GM10248 (cell line): Measurements from ENCODE around the gene DIP2B.

Source experiments
- CTCF ChIA-PET: fragments of 300-600 bp; sonication (Branson Sonifier 250); formaldehyde crosslinking; extraction: SDS; loops from one replicate; lab custom pipeline; 2021; ENCODE audit warnings: antibody characterized with exemption; lab: Yijun Ruan, JAX
- POLR2A ChIA-PET: fragments of 350-650 bp; sonication (Branson Sonifier 250); formaldehyde crosslinking; extraction: SDS; loops from one replicate; lab custom pipeline; 2020; ENCODE audit warnings: antibody characterized with exemption; lab: Yijun Ruan, JAX
- DNase-seq: peaks from one replicate; pipeline ENCODE4 v3.0.0; 2012; ENCODE audit errors: extremely low spot score
- TF ChIP-seq, protein P1 (sequence below): IDR thresholded peaks from 2 replicates; pipeline ENCODE4 v1.5.1; 2012; ENCODE audit warnings: mild to moderate bottlenecking, low read depth; ENCODE audit errors: extremely low read depth, missing control alignments, control extremely low read depth

The DIP2B gene

DNA sequence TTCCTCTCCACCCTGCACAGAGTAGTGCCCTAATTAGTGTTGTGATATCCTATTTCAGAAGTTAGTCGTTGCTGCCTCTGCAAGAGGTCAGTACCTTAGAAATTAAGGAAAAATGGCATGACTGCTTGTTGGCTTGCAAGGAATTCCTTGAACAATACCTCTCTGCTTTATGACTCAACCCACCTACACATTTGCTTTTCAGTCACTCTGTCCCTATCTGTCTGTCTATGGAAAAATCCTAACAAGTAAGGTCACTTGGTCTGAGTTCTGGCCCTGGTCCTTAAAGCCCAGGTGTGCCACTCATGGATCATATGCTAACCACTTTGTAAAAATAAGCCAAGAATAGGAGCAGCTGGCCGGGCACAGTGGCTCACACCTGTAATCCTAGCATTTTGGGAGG lies 142.7 kb downstream of the DIP2B start:
- DNase-seq: no peak
- CTCF ChIA-PET: interaction anchor here (1.6 to 1.9 kb wide), 2 partner anchors 9 to 14 kb away, joined by 3 to 6 read pairs; no protein-coding TSS in a partner anchor
- POLR2A ChIA-PET: no interaction called here
- TF ChIP-seq, protein P1, sequence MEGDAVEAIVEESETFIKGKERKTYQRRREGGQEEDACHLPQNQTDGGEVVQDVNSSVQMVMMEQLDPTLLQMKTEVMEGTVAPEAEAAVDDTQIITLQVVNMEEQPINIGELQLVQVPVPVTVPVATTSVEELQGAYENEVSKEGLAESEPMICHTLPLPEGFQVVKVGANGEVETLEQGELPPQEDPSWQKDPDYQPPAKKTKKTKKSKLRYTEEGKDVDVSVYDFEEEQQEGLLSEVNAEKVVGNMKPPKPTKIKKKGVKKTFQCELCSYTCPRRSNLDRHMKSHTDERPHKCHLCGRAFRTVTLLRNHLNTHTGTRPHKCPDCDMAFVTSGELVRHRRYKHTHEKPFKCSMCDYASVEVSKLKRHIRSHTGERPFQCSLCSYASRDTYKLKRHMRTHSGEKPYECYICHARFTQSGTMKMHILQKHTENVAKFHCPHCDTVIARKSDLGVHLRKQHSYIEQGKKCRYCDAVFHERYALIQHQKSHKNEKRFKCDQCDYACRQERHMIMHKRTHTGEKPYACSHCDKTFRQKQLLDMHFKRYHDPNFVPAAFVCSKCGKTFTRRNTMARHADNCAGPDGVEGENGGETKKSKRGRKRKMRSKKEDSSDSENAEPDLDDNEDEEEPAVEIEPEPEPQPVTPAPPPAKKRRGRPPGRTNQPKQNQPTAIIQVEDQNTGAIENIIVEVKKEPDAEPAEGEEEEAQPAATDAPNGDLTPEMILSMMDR: no peak

DNA sequence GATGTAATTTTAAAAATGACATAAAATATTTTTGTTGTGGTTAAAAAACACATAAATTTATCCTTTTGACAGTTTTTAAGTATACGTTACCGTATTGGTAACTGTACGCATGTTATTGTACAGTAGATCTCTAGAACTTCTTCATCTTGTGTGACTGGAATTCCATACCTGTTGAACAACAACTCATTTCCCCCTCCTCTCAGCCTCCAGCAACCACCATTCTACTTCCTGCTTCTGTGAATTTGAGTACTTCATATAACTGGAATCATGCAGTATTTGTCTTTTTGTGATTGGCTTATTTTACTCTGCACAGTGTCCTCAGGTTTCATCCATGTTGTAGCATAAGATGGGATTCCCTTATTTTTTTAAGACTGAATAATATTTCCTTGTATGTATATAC lies 145.5 kb downstream of the DIP2B start:
- ChIA-PET POLR2A (no interaction called here), CTCF (no interaction called here)
- DNase-seq: no peak
- TF ChIP-seq, protein P1: no peak

DNA sequence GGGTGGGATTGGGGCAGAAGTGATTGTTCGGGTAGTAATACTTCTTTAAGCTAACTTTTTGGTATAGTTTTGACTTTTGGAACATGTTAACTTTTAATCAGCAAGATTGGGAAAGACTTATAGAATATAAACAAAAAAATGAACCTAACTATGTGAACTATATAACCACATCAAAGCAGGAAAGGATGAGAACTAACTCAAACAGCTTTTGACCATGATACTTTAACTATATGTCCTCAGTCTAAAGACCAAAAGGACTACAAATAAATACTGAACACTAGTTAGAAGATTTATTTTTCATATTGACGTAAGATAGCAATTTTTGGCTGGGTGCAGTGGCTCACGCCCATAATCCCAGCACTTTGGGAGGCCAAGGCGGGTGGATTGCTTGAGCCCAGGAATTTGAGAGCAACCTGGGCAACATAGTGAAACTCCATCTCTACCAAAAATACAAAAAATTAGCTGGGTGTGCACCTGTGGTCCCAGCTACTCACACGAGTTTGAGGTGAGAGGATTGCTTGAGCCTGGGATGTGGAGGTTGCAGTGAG lies 150.7 kb downstream of the DIP2B start:
- ChIA-PET POLR2A (no interaction called here), CTCF (interaction anchor here (0.8 to 1.9 kb wide), 6 partner anchors 9 to 150 kb away, joined by 3 to 7 read pairs (median 4); partner anchors contain the start of gene DIP2B)
- DNase-seq: no peak
- TF ChIP-seq, protein P1: no peak

DNA sequence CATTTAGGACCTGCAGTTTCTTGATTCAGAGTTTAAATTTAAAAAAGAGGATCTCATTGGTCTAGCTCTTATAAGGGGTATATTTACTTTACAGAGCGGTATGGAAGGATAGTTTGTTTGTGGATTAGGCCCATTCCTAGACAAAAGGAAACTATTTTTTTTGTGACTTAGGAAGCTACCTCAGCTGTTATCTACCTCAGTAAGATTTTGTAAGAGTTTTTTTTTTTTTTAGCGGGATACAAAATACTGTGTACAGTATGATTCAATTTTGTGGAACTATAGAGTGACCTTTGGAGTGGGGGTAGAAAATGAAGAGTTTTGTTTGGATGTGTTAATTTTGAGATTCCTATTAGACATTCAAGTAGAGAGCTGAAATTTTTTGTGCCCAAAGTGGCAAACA lies 154.5 kb downstream of the DIP2B start:
- TF ChIP-seq, protein P1: no peak
- POLR2A ChIA-PET: no interaction called here
- CTCF ChIA-PET: interaction anchor here (0.9 to 2.5 kb wide), 5 partner anchors 15 to 155 kb away, joined by 3 to 12 read pairs (median 4); partner anchors contain the start of gene DIP2B
- DNase-seq: no peak

DNA sequence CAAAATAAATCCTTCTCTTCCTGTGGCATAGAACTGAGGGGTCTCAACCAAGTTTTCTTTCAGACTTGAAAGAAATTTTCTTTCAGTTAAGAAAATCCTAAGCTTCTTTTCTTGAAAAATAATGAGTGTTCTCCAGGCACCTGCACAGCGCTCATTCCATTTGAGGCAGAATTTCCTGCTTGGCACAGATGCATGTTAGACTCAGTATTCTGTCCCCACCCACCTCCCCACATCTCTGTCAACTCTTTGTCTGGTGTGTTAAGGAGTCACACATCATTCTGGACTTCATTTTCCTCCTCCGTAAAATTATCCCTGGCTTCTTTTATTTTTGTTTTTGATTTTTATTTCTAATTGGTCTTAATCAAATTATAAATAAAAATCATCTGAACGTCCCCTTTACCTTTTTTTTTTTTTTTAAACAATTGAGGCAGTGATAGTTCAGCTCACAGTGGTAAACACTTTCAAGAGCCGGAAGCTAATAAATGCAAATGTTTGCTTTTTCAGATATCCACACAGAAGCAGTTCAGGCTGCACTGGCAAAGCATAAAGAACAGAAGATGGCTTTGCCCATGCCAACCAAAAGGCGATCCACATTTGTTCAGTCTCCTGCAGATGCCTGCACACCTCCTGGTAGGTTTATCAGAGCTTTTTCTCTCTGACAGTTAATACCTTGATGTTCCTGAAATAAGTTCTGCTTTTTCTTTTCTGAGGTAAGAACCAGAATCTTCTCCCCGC lies 155.1 kb downstream of the DIP2B start:
- TF ChIP-seq, protein P1: no peak
- no peak for DNase-seq
- CTCF ChIA-PET: interaction anchor here (0.9 to 2.5 kb wide), 4 partner anchors 16 to 155 kb away, joined by 3 to 12 read pairs (median 6); partner anchors contain the start of gene DIP2B
- POLR2A ChIA-PET: interaction anchor here (0.7 kb wide), 1 partner anchor 24 kb away, joined by 3 read pairs; no protein-coding TSS in a partner anchor

DNA sequence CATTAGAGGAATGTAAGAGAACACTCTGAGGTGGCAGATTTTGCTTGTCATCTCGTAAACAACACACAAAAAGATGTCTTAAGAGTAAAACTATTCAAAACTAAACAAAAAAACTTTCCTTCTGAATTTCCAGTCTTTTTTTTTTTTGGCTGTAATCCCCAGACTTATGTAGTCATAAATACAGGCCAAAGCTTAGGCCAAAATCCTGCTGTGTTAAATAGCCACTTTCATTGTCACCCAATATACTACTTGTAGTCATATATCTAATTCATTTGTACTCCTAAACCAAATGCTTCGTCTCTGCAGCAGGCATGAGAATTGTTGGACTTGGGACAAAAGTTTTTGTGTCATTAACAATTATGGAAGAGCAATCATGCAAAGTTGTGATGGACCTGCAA lies 155.6 kb downstream of the DIP2B start:
- no peak for DNase-seq
- TF ChIP-seq, protein P1: no peak
- CTCF ChIA-PET: interaction anchor here (1.4 to 2.5 kb wide), 3 partner anchors 17 to 22 kb away, joined by 5 to 12 read pairs (median 9); no protein-coding TSS in a partner anchor
- POLR2A ChIA-PET: interaction anchor here (0.7 kb wide), 1 partner anchor 24 kb away, joined by 3 read pairs; no protein-coding TSS in a partner anchor
